Fibroblast of upper back skin (primary cell): ENCODE measurements around the gene USP8.
A peak's percentile ranks its signal among the peaks of the same experiment; 100 is the strongest.
"Not testable (repeated sequence)": the region's sequence is repeated elsewhere in the genome, so short reads cannot be mapped to it uniquely, and the experiment has no call there.

Experiments used
- DNase-seq: peaks from one replicate; pipeline ENCODE4 v3.0.0-alpha.2; 2013

The USP8 gene

DNA sequence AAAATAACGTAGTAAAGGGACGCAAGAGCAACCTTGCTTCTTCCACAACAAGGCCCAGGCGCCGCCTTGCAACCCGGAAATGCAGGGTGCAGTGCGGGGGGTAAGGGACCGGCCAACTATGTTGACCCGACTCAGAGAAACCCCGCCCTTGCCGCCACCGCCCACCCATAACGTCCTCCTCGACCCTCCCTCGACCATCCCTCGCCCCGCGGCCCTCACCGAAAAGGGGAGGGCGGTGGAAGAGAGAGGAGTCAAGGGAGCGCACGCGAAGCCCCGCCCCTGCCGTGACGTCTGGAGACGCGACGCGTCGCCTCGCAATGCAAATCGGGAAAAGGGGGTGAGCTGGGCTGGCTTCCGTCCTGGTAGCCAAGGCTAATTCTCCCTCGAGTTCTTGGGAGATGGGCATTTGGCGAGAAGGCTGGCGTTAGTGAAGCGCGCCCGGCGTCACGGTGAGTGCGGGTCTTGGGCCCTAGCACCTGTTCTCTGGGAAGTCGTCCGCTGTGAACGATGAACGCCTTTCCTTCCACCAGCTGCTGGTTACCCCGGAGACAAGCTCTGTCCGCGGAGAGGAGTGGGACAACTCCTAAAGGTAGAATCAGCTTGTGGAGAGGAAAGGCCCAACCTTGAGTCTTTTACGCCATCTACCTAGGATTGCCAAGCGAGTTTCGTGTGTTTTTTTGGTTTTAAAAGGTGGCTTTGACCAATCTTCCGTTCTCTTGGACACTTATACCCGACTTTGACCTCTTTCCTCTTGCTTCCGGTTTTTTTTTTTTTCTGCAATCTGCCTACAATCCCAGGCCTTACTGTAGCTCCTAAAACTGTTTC, at the start of gene USP8:
USP8 (plus strand) TSS at position 340 of the 825 bp plus-strand sequence. CDS start 14,669 bp downstream, outside the sequence.
- DNase-seq, result peak; percentile 97

DNA sequence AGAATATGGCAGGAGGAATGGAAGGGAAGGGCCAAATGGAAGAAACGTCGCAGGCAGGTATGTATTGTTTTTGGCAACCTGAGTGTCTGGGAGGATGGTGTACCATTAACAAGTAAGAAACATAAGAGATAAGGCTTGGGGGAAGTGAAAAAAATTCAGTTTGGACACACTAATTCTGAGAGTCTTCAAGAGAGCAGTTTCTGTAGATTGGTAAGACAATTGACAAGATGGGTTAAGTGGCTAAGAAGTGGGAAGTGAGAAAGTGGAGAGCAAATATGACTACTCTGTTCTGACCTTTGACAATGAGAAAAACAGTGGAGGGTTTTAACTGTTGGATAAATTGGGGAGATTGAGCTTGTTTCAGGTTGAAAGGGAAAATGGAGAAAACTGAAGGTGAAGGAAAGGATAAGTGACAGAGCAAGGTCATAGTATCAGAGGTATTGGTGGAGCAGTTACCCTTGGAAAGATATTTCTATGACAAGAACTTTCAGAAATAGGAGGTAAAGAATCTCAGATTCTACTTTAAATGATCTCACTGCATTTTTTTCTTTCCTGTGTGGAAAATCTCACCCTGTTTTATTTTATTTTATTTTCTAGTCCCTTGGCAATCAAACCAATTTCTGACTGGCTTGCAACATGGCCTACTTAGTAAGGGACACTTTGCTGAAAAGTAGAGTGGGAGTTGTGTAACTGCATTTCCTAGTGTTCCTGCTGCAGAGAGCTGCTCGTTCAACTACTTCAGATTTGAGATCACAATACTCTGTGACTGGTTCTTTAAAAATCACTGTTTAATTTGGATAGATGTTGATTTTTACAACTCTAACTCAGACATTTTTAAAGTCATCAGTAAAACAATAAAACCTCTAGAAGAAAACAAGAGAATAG, 46.1 kb upstream of the USP8 start:
- no peak for DNase-seq

DNA sequence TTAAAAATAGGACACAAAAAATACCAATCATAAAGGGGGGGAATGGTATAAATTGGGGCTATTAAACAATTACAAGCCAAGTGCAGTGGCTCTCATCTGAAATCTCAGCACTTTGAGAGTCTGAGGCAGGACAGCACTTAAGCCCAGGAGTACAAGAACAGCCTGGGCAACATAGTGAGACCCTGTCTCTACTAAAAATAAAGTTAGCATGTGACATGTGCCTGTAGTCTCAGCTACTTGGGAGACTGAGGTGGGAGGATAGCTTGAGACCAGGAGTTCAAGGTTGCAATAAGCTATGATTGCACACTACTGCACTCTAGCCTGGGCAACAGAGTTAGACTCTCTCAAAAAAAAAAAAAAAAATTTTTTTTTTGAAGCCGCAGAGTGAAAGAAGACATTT, 45.4 kb upstream of the USP8 start:
- DNase-seq, result no peak

DNA sequence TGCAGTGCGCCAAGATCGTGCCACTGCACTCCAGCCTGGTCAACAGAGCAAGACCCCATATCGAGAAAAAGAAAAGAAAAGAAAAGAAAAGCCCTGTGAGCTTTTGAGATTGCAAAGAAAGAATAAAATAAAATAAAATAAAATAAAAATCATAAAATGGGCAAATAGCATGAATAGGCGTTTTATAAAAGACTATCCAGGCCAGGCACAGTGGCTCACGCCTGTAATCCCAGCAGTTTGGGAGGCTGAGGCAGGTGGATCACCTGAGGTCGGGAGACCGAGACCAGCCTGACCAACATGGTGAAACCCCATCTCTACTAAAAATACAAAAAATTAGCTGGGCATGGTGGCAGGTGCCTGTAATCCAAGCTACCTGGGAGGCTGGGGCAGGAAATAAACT, 44.8 kb upstream of the USP8 start:
- DNase-seq, result not testable (repeated sequence)

DNA sequence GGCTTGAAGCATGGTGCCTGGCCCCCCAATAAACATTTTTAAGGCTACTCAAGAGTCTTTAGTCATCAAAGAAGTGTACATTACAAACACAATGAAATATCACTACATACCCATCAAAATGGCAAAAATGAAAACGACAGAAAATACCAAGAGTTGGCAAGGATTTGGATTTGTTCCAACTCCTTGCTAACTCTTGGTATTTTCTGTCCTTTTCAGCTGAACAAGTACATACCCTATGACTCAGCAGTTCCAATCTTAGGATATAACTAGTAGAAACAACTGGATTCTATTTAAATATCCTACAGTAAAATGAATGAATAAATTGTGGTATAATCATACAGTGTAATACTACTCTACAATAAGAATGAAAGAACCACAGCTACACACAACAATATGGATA, 44.1 kb upstream of the USP8 start:
- peak; percentile 21 for DNase-seq

DNA sequence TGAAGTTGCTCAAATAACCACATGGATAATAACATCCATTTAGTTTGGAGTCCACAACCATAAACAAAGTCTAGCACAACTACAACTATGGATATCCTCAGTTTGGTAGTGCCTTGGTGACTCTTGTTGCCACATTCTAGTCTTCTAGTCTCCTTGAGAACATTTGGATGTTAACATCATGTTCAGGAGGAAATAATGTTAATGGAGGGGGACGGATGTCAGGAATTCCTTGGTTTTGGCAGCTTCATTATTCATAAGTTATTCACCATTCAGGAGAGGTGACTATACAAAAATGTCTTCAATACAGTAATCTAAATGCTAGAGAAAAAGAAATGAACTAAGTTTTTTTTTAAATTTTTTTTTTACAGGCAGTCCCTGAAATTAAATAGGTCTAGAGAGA, 42.8 kb upstream of the USP8 start:
- DNase-seq, result peak; percentile 8

DNA sequence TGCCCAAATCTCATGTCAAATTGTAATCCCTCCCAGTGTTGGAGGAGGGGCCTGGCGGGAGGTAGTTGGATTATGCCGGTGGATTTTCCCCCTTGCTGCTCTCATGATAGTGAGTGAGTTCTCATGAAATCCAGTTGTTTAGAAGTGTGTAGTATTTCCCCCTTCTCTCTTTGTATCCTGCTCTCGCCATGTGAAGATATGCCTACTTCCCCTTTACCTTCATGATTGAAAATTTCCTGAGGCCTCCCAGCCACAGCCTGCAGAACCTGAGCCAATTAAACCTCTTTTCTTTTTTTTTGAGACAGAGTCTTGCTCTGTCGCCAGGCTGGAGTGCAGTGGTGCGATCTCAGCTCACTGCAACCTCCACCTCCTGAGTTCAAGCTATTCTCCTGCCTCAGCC, 41.8 kb upstream of the USP8 start:
- not testable (repeated sequence) for DNase-seq

DNA sequence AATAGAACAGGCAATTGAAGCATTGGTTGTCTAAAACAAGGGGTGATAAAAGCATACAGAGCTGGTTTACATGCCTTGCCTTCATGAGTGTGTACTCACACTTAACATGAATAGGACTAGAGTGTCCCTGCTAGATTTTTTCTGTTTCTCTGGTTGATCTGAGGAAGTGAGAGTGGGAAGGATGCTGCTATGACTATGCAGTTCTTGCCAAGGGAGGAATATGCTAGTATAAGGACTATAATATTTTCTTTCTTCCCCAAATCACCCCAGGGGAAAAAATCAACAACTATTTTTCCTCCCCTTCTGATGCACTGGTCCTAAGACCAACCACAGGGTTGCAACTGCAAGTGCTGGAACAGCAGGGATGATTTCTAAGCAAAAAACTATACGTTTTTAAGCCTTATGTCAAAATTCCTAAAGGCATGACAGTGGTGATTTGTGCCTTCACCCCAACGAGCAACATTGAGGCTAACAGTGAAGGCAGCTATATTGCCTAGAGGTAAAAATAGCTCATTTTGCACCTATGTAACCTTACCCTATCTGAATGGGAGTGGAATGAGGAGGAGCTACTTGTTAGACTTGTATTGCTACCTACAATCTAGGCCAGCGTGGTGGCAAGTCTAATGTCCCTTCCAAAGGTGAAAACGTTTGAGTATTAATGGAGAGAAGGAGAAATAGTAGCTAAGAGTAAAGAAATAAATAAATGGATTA, 33.5 kb upstream of the USP8 start:
- DNase-seq, result no peak

DNA sequence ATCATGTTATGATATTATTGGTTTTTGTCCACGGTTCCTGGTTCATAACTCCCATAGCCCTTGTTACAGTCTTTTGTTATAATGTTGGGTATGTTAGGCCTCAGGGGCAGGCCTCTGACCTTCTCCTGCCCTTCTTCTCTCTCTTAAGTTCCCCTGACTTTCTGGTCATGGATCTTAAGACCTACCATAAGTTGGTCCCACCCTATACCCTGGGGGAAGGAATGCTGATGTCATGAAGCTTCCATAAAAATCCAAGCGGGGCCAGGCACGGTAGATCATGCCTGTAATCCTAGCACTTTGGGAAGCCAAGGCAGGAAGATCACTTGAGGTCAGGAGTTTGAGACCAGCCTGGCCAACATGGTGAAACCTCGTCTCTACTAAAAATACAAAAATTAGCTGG, 32.6 kb upstream of the USP8 start:
- not testable (repeated sequence) for DNase-seq

DNA sequence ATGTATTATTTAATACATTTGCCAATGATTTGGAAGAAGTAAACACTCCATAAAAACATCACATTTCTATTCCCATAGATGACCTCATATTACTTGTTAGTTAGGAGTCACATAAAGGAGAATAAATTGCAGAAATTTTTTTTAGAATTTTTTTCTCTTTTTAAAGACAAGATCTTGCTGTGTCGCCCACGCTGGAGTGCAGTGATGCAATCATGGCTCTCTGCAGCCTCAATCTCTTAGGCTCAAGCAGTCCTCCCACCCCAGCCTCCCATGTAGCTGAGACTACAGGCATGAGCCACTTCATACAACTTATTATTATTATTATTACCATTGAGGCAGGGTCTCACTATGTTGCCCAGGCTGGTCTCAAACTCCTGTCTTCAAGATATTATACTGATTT, 12.3 kb upstream of the USP8 start:
- DNase-seq, result no peak

DNA sequence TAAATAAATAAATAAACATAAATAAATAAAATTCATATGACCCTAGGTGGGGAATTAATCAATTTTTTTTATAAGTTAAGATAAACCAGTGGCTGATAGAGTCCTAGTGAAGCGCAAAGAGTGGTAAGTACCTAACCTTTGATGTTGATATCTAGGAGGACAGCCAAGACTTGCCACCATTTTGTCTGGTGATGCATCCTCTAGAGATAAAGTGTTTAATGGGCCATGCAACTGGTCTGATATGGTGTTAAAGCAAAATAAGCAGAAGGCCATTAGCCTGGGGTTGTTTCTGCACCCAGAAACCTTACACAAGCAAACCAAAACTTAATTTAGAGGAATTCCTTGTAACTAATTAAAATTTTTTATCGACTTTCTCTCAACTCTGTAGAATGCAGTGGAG, 9.6 kb upstream of the USP8 start:
- no peak for DNase-seq

DNA sequence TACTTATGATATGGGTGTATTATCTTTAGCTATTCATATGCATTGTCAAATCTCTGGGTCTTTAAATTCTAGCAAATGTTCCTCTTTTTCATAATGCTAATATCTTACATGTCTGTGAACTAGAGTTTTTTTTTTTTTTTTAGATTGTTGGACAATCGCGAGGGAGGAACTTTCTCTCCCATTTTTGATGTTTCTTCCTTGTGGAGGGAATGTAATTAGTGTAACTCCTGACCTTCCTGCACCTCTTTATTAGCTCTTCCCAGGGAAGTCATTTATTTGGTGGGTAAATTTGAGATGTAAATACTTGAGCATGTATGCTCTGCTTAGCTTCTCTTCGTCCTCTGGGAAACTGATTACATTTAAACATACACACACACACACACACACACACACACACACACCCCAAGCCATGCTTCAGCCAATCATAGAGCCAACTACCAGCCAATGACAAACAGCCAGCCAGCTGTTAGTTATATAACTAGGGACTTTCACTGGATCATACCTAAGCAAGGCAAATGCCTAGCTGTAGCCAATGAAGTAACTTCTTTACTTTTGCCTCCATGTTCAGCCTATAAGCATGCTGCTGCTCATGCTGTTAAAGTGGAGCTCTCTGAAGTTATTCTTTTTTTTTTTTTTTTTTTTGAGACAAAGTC, 8.3 kb upstream of the USP8 start:
- DNase-seq, result peak; percentile 6

DNA sequence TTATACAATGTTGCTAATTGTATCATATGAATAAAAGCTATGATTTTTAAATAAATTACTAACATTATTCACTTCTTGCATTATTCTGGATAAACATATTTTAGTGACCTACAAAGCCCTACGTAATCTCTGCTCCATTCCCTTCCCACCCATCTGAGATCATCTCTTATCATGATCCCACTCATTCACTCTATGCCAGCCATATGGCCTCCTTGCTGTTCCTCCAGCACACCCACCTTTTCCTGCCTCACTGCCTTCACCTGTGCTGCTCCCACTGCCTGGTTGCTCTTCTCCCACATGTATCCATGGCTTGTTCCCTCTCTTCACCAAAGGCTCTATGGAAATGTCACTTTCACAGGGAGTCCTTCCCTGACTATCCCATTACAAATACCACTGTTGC, 7.3 kb upstream of the USP8 start:
- DNase-seq, result no peak

DNA sequence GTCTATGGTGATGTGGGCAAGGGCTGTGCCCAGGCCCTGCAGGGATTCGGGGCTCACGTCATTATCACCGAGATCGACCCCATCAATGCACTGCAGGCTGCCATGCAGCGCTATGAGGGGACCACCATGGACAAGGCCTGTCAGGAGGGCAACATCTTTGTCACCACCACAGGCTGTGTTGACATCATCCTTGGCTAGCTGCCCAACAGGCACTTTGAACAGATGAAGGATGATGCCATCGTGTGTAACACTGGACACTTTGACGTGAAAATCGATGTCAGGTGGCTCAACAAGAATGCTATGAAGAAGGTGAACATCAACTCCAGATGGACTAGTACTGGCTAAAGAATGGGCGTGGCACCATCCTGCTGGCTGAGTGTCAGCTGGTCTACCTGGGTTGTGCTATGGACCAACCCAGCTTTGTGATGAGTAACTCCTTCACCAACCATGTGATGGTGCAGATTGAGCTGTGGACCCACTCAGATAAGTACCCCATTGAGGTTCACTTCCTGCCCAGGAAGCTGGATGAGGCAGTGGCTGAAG, 6.1 kb upstream of the USP8 start:
- DNase-seq, result peak; percentile 25

DNA sequence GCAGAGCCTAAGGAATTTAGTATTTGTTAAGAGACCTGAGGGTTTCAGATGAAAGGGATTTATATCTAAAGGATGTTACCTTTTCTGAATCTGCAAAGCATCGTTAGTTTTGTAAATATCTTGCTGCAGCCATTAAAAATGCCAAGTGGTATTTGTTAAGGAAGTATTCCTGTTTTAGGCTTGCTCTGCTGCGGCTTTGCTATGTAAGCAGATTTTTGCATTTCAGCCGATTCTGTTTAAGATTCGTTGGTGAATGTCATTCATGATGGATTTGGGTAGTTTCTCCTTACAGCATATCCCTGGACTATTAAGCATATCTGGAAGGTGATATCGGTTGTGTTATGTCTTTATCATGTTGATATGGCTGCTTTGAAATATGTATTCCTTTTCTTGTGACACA, 1.0 kb downstream of the USP8 start:
- no peak for DNase-seq

DNA sequence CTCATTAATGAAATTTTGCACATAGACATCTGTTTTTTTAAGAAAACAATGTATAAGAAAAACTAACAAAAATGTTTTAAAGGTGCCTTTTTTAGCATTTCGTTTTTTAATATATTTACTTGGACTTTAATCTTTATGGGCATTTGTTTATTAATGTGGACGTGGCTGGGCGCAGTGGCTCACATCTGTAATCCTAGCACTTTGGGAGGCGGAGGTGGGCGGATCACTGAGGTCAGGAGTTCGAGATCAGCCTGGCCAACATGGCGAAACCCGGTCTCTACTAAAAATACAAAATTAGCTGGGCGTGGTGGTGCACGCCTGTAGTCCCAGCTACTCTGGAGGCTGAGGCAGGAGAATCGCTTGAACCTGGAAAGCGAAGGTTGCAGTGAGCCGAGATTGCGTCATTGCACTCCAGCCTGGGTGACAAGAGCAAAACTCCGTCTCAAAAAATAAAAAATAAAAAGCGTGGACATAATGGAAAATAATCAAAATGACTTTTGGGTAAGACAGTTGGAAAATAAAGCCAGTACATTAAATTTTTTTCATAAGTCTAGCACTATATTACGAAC, 1.6 kb downstream of the USP8 start:
- not testable (repeated sequence) for DNase-seq

DNA sequence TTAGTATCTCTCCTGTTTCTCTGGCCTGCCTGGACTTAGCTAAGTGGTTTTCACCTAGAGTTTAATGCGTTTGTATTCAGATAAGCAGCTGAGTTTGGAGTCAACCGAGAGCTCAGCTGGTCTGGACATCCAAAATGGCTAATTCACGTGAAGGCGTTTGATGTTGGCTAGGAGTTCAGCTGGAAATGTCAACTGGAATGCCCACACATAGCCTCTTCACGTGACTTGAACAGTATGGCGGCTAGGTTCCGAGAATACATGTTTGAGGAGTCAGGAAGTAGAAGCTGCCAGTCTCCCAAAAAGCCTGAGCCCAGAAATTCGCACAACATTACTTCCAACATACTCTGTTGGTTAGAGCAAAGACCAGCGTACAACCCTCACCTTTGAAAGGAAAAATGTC, 2.2 kb downstream of the USP8 start:
- DNase-seq, result no peak

DNA sequence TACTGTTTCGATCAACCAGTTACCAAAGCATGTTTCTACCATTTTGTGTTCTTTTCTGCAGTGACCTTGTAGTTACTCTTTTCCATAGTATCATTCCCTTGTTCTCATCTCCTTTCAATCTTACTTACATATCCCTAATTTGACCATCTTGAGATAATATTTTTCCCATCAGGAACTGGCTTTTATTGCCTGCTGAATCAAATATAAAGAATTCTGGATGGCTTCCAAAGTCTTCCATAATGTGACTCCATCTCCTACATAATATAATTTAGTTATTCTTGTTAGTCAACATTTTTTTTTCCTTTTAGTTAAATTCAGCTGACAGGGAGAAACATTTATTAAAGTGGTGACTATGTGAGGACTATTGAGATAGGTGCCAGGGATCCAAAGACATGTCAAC, 7.0 kb downstream of the USP8 start:
- peak; percentile 32 for DNase-seq

DNA sequence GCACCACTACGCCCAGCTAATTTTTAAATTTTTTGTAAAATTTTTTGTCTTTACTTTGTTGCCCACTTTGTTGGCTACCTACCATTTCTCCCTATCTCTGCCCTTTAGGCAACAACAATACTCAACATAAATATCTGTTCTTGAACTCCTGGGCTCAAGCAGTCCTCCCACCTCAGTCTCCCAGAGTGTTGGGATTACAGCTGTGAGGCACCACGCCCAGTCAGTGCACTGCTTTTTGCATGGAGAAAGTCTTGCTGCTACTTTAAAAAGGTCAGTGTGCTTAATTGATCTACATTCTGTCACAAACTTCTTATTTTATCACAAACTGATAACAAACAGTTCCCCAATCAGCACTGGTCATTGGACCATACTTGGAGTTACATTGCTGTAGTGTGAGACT, 8.0 kb downstream of the USP8 start:
- no peak for DNase-seq

DNA sequence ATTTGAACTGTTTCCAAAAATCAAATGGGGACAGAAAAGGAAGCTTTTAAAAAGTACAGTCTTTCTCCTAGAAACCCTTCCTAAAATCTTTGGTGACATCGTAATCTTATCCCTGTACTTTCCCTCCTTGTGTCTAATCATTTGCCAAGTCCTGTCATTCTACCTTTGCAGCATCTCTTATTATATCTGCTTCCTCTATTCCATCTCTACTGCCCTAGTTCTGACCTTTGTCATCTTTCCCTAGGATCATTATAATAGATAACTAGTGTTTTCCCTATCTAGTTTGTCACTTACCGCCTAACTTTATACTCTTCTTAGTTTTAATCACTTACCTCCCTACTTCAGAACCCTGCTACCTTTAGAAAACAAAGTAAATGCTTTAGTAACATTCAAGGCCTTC, 11.6 kb downstream of the USP8 start:
- no peak for DNase-seq

DNA sequence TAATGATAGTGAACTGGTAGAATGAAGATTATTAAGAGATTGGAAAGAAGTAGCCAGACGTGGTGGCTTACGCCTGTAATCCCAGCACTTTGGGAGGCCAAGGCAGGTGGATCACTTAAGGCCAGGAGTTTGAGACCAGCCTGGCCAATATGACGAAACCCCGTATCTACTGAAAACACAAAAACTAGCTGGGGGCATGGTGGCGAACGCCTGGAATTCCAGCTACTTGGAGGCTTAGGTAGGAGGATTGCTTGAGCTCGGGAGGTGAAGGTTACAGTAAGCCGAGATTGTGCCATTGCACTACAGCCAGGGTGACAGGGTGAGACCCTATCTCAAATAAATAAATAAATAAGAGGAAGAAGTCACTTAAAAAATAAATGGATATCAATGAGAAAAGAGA, 14.0 kb downstream of the USP8 start:
- DNase-seq, result no peak

DNA sequence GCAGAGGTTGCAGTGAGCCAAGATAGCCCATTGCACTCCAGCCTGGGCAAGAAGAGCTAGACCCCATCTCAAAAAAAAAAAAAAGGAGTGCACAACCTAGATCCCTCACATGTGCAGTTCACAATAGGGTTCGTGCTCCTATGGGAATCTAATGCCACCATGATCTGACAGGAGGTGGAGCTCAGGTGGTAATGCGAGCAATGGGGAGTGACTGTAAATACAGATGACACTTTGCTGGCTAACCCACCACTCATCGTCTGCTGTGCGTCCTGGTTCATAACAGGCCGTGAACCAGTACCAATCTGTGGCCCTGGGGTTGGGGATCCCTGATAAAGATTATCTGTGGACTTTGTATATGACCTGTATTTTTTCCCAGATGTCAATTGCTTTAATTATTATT, 16.7 kb downstream of the USP8 start:
- DNase-seq, result no peak
